ENCODE data around the gene ENAM. TPM values are rescaled to one million over a fixed set of nuclear protein-coding genes. Genes with fewer than 3 reads are reported as not detected.

The ENAM gene
- total and polyA plus RNA-seq, 2 donors (not counting 3 experiments of a cell fraction or from before 2014, with no cell fraction given): 0.07 TPM; not detected in 1

- no peak for DNase-seq (ENCODE audit: low read depth, low spot score)
- no peak overlapping the region for H3K9ac ChIP-seq (replicated peaks; ENCODE audit: extremely low read depth, insufficient read depth, low read length)
- no peak for FAIRE-seq
- no peaks in the 10 kb centered on the region for H3K79me2 ChIP-seq (ENCODE audit: control insufficient read depth, insufficient read depth, low read length)
- dilution Hi-C loops (cut with MboI; ENCODE audit: extremely low pct_ligation_motif_present, low sequenced_read_pairs) (no loop called here), intact Hi-C loops (cut with micrococcal nuclease) (no loop called here)
- H3K4me2 ChIP-seq (ENCODE audit: insufficient read depth, low read length): no peak overlapping the region
- no peaks in the 10 kb centered on the region for H3K9me3 ChIP-seq (replicated peaks; ENCODE audit: control insufficient read depth, insufficient read depth, low read length)
- ChIA-PET POLR2A (no interaction called here), CTCF (interaction anchor here (1.2 kb wide), 2 partner anchors 19 to 1709 kb away, joined by 4 read pairs; no protein-coding TSS in a partner anchor)
- no peaks in the 10 kb centered on the region for H3K4me1 ChIP-seq (ENCODE audit: control insufficient read depth, extremely low read depth, insufficient read depth, low read length)
- no peak overlapping the region for H3K27ac ChIP-seq (ENCODE audit: insufficient read depth, low read depth, low read length)
- TF ChIP-seq, protein P1, sequence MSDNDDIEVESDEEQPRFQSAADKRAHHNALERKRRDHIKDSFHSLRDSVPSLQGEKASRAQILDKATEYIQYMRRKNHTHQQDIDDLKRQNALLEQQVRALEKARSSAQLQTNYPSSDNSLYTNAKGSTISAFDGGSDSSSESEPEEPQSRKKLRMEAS (IDR thresholded peaks at IDR 0.05; ENCODE audit: insufficient read depth, insufficient read length): no peak
- TF ChIP-seq FOS (IDR thresholded peaks at IDR 0.05; ENCODE audit: borderline replicate concordance, insufficient read depth, low read length) (no peak), MYC (IDR thresholded peaks at IDR 0.05; ENCODE audit: low read depth, low read length) (no peak), EZH2 (IDR thresholded peaks at IDR 0.05; ENCODE audit: borderline replicate concordance, low read depth, low read length, severe bottlenecking) (no peak), JUN (IDR thresholded peaks at IDR 0.05; ENCODE audit: borderline replicate concordance, insufficient read depth, insufficient read length, low read depth) (no peak), POLR2AphosphoS5 (IDR thresholded peaks at IDR 0.05; ENCODE audit: insufficient read depth, low read depth, low read length) (no peak)
- no peaks in the 10 kb centered on the region for H4K20me1 ChIP-seq (replicated peaks; ENCODE audit: control insufficient read depth, extremely low read depth, insufficient read depth, low read length)
- H3K4me3 ChIP-seq (replicated peaks in 1 of 3; ENCODE audit: insufficient read depth in 1 of 3, low read depth in 1 of 3, low read length in 3 of 3): no peak overlapping the region
- peaks cover 3% of the 10 kb centered on the region in 2 experiments for H3K27me3 ChIP-seq (ENCODE audit: control insufficient read depth in 2 of 2, insufficient read depth in 2 of 2, low read length in 2 of 2)
- no peak overlapping the region for H2AFZ ChIP-seq (ENCODE audit: low read depth, low read length)
- H3K9me1 ChIP-seq (replicated peaks; ENCODE audit: control insufficient read depth, extremely low read depth, insufficient read depth, low read length): no peaks in the 10 kb centered on the region
- H3K36me3 ChIP-seq (ENCODE audit: control insufficient read depth in 2 of 2, extremely low read depth in 1 of 2, insufficient read depth in 2 of 2, low read length in 2 of 2): no peaks in the 10 kb centered on the region
- BruUV-seq (replicated peaks): no TSS peak
These were observed 34.3 kb upstream of the ENAM start for GRCh38 chr4:70594196-70594595.

DNA sequence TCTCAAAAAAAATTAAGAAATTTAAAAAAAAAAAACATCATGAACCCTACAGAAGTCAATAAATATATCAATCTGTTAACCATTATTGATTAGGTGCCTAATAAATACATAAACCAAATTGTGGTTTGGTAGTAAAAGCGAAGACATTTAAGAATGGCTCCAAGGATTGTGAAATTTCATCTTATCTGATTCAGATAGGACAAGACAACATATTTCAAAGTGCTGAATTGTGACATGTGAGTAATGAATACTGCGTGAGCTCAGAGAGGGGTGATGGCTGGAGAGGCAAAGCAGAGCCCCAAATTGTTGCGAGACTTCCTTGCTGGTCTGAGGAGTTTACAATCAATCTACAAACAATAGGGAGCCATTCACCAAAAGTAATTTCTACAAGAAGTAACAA, 28.2 kb upstream of the ENAM start:
- Histone ChIP-seq H3K27me3 (ENCODE audit: control insufficient read depth in 2 of 2, insufficient read depth in 2 of 2, low read length in 2 of 2) (peaks cover 1 to 3% of the 10 kb centered on the region in 2 experiments), H3K9ac (replicated peaks; ENCODE audit: extremely low read depth, insufficient read depth, low read length) (no peak overlapping the region), H3K36me3 (ENCODE audit: control insufficient read depth in 2 of 2, extremely low read depth in 1 of 2, insufficient read depth in 2 of 2, low read length in 2 of 2) (no peaks in the 10 kb centered on the region), H3K4me2 (ENCODE audit: insufficient read depth, low read length) (no peak overlapping the region), H3K4me1 (ENCODE audit: control insufficient read depth, extremely low read depth, insufficient read depth, low read length) (no peaks in the 10 kb centered on the region), H3K79me2 (ENCODE audit: control insufficient read depth, insufficient read depth, low read length) (no peaks in the 10 kb centered on the region), H4K20me1 (replicated peaks; ENCODE audit: control insufficient read depth, extremely low read depth, insufficient read depth, low read length) (no peaks in the 10 kb centered on the region), H3K4me3 (replicated peaks in 1 of 3; ENCODE audit: insufficient read depth in 1 of 3, low read depth in 1 of 3, low read length in 3 of 3) (no peak overlapping the region), H2AFZ (ENCODE audit: low read depth, low read length) (no peak overlapping the region), H3K9me3 (replicated peaks; ENCODE audit: control insufficient read depth, insufficient read depth, low read length) (no peaks in the 10 kb centered on the region), H3K9me1 (replicated peaks; ENCODE audit: control insufficient read depth, extremely low read depth, insufficient read depth, low read length) (no peaks in the 10 kb centered on the region), H3K27ac (ENCODE audit: insufficient read depth, low read depth, low read length) (no peak overlapping the region)
- ChIA-PET CTCF (interaction anchor here (0.7 to 2.9 kb wide), 9 partner anchors 8 to 1704 kb away, joined by 3 to 30 read pairs (median 10); partner anchors contain the start of gene AMBN), POLR2A (no interaction called here)
- dilution Hi-C loops (cut with MboI; ENCODE audit: extremely low pct_ligation_motif_present, low sequenced_read_pairs) (no loop called here), intact Hi-C loops (cut with micrococcal nuclease) (loop anchor here (2.0 to 5.0 kb wide), 2 partner anchors 52 to 410 kb away; no protein-coding TSS in a partner anchor)
- FAIRE-seq (no peak), DNase-seq (ENCODE audit: low read depth, low spot score) (no peak)
- BruUV-seq (replicated peaks): no TSS peak
- TF ChIP-seq GATA2 (IDR thresholded peaks at IDR 0.05; ENCODE audit: insufficient read depth, insufficient read length, low read depth, low read length): no peak
- no peak for TF ChIP-seq MYC (IDR thresholded peaks at IDR 0.05; ENCODE audit: low read depth, low read length)
- TF ChIP-seq POLR2AphosphoS5 (IDR thresholded peaks at IDR 0.05; ENCODE audit: insufficient read depth, low read depth, low read length): no peak
- TF ChIP-seq, protein P2, sequence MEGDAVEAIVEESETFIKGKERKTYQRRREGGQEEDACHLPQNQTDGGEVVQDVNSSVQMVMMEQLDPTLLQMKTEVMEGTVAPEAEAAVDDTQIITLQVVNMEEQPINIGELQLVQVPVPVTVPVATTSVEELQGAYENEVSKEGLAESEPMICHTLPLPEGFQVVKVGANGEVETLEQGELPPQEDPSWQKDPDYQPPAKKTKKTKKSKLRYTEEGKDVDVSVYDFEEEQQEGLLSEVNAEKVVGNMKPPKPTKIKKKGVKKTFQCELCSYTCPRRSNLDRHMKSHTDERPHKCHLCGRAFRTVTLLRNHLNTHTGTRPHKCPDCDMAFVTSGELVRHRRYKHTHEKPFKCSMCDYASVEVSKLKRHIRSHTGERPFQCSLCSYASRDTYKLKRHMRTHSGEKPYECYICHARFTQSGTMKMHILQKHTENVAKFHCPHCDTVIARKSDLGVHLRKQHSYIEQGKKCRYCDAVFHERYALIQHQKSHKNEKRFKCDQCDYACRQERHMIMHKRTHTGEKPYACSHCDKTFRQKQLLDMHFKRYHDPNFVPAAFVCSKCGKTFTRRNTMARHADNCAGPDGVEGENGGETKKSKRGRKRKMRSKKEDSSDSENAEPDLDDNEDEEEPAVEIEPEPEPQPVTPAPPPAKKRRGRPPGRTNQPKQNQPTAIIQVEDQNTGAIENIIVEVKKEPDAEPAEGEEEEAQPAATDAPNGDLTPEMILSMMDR (IDR thresholded peaks at IDR 0.05; ENCODE audit: extremely low read depth in 1 of 2, insufficient read depth in 1 of 2, low read depth in 1 of 2, low read length in 2 of 2): no peak
- no peak for TF ChIP-seq POLR2A (IDR thresholded peaks at IDR 0.05; ENCODE audit: low read depth, low read length)
- TF ChIP-seq, protein P1 (IDR thresholded peaks at IDR 0.05; ENCODE audit: insufficient read depth, insufficient read length): no peak
- TF ChIP-seq FOS (IDR thresholded peaks at IDR 0.05; ENCODE audit: borderline replicate concordance, insufficient read depth, low read length): no peak
- TF ChIP-seq EZH2 (IDR thresholded peaks at IDR 0.05; ENCODE audit: borderline replicate concordance, low read depth, low read length, severe bottlenecking): no peak
- no peak for TF ChIP-seq JUN (IDR thresholded peaks at IDR 0.05; ENCODE audit: borderline replicate concordance, insufficient read depth, insufficient read length, low read depth)

Measured in endothelial cell of umbilical vein (primary cell).